Neural progenitor cell (in vitro differentiated cells): ENCODE measurements around the gene GNA14. TPM values are rescaled to one million over a fixed set of nuclear protein-coding genes. Genes with fewer than 3 reads are reported as not detected.

ENCODE experiments used
- DNase-seq: peaks from one replicate; pipeline ENCODE4 v3.0.0-alpha.2; 2016; ENCODE audit warnings: low spot score
- H2AFZ ChIP-seq: fragments of 200-600 bp; sonication (generic); replicated peaks from 2 replicates; pipeline ENCODE4 v1.6.1; 2016; ENCODE audit warnings: antibody characterized with exemption
- H3F3A ChIP-seq: fragments of 200-600 bp; sonication (generic); 2 replicates; pipeline ENCODE4 v1.6.1; 2016; ENCODE audit warnings: antibody characterized with exemption, low read depth
- H3K27ac ChIP-seq: fragments of 200-600 bp; sonication (generic); 2 replicates; pipeline ENCODE4 v1.5.1; 2016; ENCODE audit warnings: mild to moderate bottlenecking
- H3K27me3 ChIP-seq: fragments of 200-600 bp; sonication (generic); 2 replicates; pipeline ENCODE4 v1.6.1; 2016; ENCODE audit warnings: mild to moderate bottlenecking, moderate library complexity
- H3K36me3 ChIP-seq: fragments of 200-600 bp; sonication (generic); 2 replicates; pipeline ENCODE4 v1.5.1; 2016
- H3K4me1 ChIP-seq: fragments of 200-600 bp; sonication (generic); 2 replicates; pipeline ENCODE4 v1.6.1; 2016; ENCODE audit warnings: mixed run types
- H3K4me2 ChIP-seq: fragments of 200-600 bp; sonication (generic); 2 replicates; pipeline ENCODE4 v1.6.1; 2016
- H3K4me3 ChIP-seq: fragments of 200-600 bp; sonication (generic); 2 replicates; pipeline ENCODE4 v1.5.1; 2016
- H3K79me2 ChIP-seq: fragments of 200-600 bp; sonication (generic); 2 replicates; pipeline ENCODE4 v1.6.1; 2016; ENCODE audit warnings: low read depth
- H3K9ac ChIP-seq: fragments of 200-600 bp; sonication (generic); 2 replicates; pipeline ENCODE4 v1.6.1; 2016
- H3K9me3 ChIP-seq: fragments of 200-600 bp; sonication (generic); 2 replicates; pipeline ENCODE4 v1.5.1; 2016; ENCODE audit warnings: low read depth
- H4K20me1 ChIP-seq: fragments of 200-600 bp; sonication (generic); 2 replicates; pipeline ENCODE4 v1.6.1; 2016; ENCODE audit warnings: low read depth
- H3K27ac Mint-ChIP-seq: 3 replicates; pipeline ENCODE4 v1.8.0; 2021; ENCODE audit warnings: mixed read lengths
- H3K27me3 Mint-ChIP-seq: 2 replicates; pipeline ENCODE4 v1.8.0; 2022; ENCODE audit warnings: low read depth, mild to moderate bottlenecking, inconsistent platforms, moderate library complexity, mixed read lengths; ENCODE audit not compliant: insufficient read depth
- H3K36me3 Mint-ChIP-seq: 3 replicates; pipeline ENCODE4 v1.8.0; 2021; ENCODE audit warnings: mixed read lengths
- H3K4me1 Mint-ChIP-seq: 3 replicates; pipeline ENCODE4 v1.8.0; 2021; ENCODE audit warnings: mixed read lengths
- H3K4me3 Mint-ChIP-seq: 3 replicates; pipeline ENCODE4 v1.8.0; 2021; ENCODE audit warnings: mild to moderate bottlenecking, moderate library complexity, mixed read lengths
- H3K9me3 Mint-ChIP-seq: 3 replicates; pipeline ENCODE4 v1.8.0; 2020; ENCODE audit warnings: mixed read lengths
- EZH2 ChIP-seq: fragments of 200-600 bp; sonication (generic); IDR thresholded peaks from 2 replicates; pipeline ENCODE4 v1.6.1; 2017; ENCODE audit warnings: antibody characterized with exemption, mild to moderate bottlenecking, moderate library complexity
- EZH2phosphoT487 ChIP-seq: fragments of 200-600 bp; sonication (generic); IDR thresholded peaks from 2 replicates; pipeline ENCODE4 v1.6.1; 2017; ENCODE audit warnings: antibody characterized with exemption
- total RNA-seq: library from RNA; depleted of rRNA; stranded (reverse); fragments of >200 nt; gene quantifications from 2 replicates; pipeline ENCODE4 v1.2.3, GENCODE V29; 2015; ENCODE audit warnings: low replicate concordance
- TF ChIP-seq, protein P1 (sequence below): fragments of 200-600 bp; sonication (generic); IDR thresholded peaks from 2 replicates; pipeline ENCODE4 v1.5.1; 2017; ENCODE audit warnings: antibody characterized with exemption, mild to moderate bottlenecking

GNA14 gene
- total RNA-seq, 1 donor from 2014 or later: not detected

DNA sequence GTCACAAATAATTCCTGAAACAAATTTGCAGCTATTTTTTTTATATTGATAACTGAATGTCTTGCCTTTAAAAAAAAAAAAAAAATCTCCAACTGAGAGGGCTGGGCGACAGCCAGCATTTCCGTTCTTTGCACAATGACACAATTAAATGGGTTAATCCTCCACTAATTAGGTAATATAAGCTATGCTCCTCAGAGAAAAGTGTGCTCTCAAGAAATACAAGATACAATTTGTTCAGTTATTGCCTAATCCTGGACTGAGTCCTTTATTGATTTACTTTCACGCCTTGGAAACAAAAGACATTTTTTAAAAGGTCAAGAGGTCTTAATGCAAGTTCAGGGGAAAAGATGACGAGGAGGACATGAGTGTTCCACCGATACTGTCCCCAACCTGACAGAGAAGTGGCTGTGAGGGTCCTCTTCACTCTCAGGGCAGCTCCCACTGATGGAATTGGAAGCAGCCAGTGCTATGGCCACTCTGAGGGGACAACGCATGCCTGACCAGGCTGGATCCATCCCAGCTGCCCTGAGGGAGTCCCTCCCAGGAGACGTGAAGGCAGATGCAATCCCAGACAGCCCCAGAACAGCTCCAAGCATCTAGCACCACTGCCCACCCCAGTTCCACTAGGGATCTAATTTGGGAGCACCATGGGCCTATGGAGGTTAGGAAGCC lies 220.7 kb downstream of the GNA14 start:
- Histone ChIP-seq H3K36me3 (no peaks in the 10 kb centered on the region), H3K4me1 (peaks cover 5% of the 10 kb centered on the region), H4K20me1 (no peaks in the 10 kb centered on the region), H3K27ac (no peak overlapping the region), H3K4me3 (no peak overlapping the region), H3K4me2 (no peak overlapping the region), H3K27me3 (no peaks in the 10 kb centered on the region), H2AFZ (no peak overlapping the region), H3K9ac (no peak overlapping the region), H3F3A (no peaks in the 10 kb centered on the region), H3K79me2 (no peaks in the 10 kb centered on the region), H3K9me3 (no peaks in the 10 kb centered on the region)
- TF ChIP-seq, protein P1, sequence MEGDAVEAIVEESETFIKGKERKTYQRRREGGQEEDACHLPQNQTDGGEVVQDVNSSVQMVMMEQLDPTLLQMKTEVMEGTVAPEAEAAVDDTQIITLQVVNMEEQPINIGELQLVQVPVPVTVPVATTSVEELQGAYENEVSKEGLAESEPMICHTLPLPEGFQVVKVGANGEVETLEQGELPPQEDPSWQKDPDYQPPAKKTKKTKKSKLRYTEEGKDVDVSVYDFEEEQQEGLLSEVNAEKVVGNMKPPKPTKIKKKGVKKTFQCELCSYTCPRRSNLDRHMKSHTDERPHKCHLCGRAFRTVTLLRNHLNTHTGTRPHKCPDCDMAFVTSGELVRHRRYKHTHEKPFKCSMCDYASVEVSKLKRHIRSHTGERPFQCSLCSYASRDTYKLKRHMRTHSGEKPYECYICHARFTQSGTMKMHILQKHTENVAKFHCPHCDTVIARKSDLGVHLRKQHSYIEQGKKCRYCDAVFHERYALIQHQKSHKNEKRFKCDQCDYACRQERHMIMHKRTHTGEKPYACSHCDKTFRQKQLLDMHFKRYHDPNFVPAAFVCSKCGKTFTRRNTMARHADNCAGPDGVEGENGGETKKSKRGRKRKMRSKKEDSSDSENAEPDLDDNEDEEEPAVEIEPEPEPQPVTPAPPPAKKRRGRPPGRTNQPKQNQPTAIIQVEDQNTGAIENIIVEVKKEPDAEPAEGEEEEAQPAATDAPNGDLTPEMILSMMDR: no peak
- no peak for TF ChIP-seq EZH2
- no peak for TF ChIP-seq EZH2phosphoT487
- Mint-ChIP-seq H3K27ac (no peak overlapping the region), H3K27me3 (no peaks in the 10 kb centered on the region), H3K4me3 (no peak overlapping the region), H3K9me3 (no peaks in the 10 kb centered on the region), H3K4me1 (peaks cover 15% of the 10 kb centered on the region), H3K36me3 (no peaks in the 10 kb centered on the region)
- DNase-seq: no peak

DNA sequence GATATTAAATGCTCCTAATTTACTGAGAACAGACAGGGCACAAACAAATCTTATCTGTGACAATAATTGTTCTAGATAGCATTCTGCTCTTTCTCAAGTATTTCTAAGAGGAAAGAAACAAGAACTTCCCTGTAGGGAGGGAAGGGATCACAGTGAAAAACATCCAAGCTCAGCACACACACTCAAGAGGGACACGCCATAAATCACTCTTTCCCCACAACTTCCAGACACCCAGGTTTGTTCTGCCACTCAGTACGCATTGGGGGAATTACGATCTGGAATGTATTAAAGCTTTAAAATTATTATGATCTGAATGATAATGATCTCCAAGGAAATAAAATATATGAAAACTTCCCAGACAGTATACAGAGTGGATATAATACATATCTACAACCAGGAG lies 221.4 kb downstream of the GNA14 start:
- Histone ChIP-seq H4K20me1 (no peaks in the 10 kb centered on the region), H3K9ac (no peak overlapping the region), H3F3A (no peaks in the 10 kb centered on the region), H3K4me2 (no peak overlapping the region), H3K4me1 (peaks cover 5% of the 10 kb centered on the region), H3K79me2 (no peaks in the 10 kb centered on the region), H3K4me3 (no peak overlapping the region), H2AFZ (no peak overlapping the region), H3K27ac (no peak overlapping the region), H3K9me3 (no peaks in the 10 kb centered on the region), H3K27me3 (no peaks in the 10 kb centered on the region), H3K36me3 (no peaks in the 10 kb centered on the region)
- no peaks in the 10 kb centered on the region for H3K36me3 Mint-ChIP-seq
- DNase-seq: no peak
- peaks cover 15% of the 10 kb centered on the region for H3K4me1 Mint-ChIP-seq
- H3K27me3 Mint-ChIP-seq: no peaks in the 10 kb centered on the region
- no peak overlapping the region for H3K27ac Mint-ChIP-seq
- TF ChIP-seq EZH2 (no peak), EZH2phosphoT487 (no peak)
- TF ChIP-seq, protein P1: no peak
- H3K4me3 Mint-ChIP-seq: no peak overlapping the region
- no peaks in the 10 kb centered on the region for H3K9me3 Mint-ChIP-seq

DNA sequence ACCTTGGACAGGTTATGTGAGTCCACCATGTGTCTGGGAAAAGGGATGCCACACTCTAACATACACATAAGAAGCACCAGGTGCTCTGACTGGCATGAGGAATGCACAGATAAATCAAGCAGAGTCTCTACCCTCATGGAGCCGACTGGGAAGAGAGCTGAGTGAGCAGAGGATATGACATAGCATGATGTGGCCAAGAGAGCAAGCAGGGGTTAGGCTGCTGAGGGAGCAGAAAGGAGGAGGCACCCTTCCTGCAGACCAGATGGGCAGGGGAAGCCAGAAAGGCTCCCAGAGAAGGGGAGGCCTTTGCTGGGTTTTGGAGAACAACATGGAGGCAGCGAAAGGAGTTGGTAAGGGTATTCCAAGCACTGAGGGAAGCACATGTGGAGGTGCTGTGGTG lies 223.1 kb downstream of the GNA14 start:
- Mint-ChIP-seq H3K9me3 (no peaks in the 10 kb centered on the region), H3K4me3 (no peak overlapping the region), H3K27ac (no peak overlapping the region), H3K27me3 (no peaks in the 10 kb centered on the region), H3K36me3 (no peaks in the 10 kb centered on the region), H3K4me1 (peaks cover 11% of the 10 kb centered on the region)
- Histone ChIP-seq H3K79me2 (no peaks in the 10 kb centered on the region), H3K27ac (no peak overlapping the region), H3K4me2 (no peak overlapping the region), H3K36me3 (no peaks in the 10 kb centered on the region), H3K4me3 (no peak overlapping the region), H2AFZ (no peak overlapping the region), H3K27me3 (no peaks in the 10 kb centered on the region), H3K4me1 (peaks cover 5% of the 10 kb centered on the region), H3F3A (no peaks in the 10 kb centered on the region), H3K9ac (no peak overlapping the region), H4K20me1 (no peaks in the 10 kb centered on the region), H3K9me3 (no peaks in the 10 kb centered on the region)
- TF ChIP-seq, protein P1: no peak
- TF ChIP-seq EZH2phosphoT487: no peak
- no peak for TF ChIP-seq EZH2
- no peak for DNase-seq
